Activated T-cell treated with anti-CD3 and anti-CD28 coated beads for 1 hour (primary cell): Measurements from ENCODE around the gene NR2E1.

Experiments
- DNase-seq: peaks from one replicate; pipeline ENCODE4 v3.0.0-alpha.2; 2020; ENCODE audit warnings: low read depth

NR2E1 gene

DNA sequence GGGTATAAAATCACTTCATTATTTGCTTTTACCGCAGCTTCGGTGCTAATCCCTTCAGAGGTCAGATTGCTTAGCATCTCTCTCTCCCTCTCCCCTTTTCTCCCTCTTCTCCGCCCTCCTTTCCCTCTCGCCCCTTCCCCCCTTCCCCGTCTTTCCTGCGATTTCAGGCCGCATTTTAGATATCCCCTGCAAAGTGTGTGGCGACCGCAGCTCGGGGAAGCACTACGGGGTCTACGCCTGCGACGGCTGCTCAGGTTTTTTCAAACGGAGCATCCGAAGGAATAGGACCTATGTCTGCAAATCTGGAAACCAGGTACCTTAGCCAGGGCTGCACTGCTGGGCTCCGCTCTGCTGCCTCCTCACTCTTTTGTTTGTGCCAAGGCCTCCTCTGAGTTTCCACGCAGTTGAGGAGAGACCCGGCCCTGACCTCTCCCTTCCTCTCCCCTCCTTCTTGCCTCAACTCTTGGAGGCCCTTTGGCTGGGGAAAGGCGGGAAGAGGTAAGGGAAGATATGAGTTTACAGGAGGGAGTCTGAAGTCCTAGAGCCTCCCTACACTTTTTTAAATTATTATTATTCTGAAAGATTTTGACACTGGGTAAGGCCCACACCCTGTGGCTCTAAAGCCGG is 5.6 kb downstream of the NR2E1 start:
- no peak for DNase-seq

DNA sequence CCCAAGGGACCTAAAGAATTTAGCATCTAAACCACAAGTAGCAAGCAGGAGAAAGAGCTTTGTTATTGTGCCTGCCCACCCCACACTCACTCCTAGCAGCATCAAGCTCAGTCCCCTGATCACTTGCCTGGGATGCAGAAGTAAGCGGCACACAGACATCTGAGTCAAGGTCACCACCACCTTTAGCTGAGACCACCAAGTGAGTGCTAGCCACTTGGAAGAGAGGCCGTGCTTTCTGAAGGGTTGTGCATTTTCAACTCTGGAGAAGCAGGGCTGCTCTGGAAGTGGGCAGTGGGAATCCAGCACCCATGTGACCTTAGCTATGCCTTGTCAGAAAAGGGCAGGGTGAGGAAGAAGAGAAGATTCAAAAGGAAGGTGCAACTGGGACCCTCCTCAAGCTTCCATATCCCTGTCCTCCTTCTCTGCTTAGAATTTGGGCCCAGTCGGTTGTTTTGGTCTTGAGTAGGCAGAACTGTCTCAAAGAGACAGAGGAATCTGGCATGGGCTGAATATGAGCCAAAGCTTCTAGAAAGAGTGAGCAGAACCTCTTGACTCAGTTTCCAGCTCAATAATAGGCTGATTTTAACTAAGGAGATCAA is 6.2 kb downstream of the NR2E1 start:
- DNase-seq: no peak

DNA sequence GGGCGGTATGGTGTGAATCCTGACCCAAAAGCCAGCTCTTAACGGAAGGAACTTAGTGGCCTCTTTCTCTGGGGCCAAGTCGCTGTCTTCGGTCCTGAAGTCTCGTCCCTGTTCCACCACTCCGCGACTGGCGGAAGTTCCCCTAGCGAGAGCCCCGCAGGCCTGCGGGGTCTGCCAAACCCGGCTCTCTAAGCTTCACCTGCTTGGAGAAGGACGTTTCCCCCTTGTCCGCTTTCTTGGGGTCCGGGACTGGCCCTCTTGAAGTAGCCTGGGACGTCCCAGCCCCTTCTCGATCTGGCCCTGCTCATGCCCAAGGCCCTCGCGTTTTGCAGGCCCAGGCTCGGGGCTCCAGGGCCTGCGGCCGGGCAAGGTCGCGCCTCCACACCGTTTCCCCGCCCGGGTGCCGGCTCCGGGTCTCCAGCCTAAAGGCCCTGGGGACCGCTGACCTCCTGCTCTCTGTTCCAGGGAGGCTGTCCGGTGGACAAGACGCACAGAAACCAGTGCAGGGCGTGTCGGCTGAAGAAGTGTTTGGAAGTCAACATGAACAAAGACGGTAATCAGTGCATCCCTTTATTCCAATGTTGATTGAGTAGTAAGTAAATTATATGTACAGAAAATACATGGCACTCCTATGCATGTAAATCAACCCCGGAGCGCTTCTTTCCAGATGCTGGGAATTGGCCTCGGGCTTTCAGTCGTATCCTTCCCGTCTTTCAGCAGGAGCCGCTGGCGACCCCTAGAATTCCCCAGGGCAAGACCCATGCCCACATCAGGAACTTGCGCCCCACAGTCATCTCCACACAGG is 8.8 kb downstream of the NR2E1 start:
- DNase-seq: no peak

DNA sequence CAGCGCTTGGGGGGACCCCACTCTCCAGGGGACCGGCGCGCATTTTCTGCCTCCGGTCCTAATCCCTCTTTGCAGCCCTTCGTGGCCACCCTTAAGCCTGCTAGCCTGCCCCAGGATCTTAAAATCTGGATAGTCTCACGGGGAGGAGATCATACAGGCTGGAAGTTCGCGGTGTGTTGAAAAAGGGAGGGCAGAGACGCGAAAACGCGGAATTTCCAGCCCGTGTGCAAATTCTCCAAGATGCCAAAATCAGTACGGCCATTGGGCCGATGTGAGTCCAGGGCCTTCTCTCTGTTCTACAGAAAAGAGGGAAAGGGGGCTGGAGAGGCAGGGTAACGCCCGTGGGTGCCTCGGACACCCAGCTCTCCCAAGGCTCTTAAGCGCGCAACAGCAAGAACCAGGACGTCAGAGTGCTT is 9.4 kb downstream of the NR2E1 start:
- DNase-seq: no peak

DNA sequence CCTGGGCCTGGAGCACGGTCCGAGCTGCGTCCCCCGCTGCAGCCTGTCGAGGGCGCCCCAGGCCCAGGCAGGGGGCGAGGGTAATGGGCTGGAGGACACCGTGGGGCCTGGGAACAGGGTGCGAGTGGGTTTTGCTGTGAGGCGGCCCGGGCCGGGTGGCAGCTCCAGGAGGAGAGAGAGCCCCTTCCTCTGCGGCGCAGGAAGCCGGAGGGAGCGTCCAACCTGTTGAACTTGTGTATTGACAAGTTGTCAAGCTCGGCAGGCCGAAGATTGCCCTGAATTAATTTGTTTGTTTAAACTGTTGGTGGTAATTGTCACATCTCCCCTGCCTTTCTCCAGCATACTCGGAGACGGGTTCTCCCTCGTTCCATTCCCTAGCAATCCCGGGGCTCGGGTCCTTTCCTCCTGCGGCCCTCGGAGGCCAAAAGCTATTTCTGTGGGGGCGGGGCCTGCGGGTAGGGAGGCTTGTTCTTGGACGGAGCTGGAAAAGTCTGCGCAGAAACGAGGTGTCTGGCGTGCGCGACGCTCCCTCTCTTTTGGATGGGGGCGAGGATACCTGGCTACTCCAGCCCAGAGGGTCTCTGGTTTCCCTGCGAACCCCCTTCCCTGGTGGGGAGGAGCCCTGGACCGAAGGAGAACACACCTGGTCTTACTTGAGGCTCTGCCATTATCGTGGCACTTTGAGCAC is 9.9 kb downstream of the NR2E1 start:
- DNase-seq: no peak

DNA sequence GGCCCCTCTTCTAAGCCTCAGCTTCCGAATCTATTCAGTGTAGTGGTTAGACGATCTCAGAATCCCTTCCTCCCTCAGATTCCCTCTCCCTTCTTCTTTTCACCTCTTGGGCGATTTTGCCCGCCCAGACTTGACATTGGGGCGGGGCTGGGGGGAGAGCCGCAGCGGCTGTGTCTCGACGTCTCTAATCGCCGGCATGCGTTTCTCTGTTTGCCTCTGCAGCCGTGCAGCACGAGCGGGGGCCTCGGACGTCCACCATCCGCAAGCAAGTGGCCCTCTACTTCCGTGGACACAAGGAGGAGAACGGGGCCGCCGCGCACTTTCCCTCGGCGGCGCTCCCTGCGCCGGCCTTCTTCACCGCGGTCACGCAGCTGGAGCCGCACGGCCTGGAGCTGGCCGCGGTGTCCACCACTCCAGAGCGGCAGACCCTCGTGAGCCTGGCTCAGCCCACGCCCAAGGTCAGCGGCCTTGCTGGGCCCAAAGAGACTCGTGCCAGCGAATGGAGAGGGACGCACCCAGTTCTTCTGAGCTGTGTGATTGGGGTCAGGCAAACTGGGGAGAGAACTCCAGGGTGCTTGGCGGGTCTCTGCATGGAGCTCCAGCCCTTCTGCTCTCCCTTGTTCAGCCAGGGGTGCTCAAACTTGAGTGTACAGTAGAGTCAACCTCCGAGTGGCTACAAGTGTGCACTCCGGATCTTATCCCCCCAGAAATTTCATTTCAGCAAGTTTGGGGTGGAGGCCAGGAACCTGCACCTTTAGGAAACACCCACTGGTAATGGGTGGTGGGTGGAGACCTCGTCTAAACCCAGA is 10.7 kb downstream of the NR2E1 start:
- DNase-seq: no peak

DNA sequence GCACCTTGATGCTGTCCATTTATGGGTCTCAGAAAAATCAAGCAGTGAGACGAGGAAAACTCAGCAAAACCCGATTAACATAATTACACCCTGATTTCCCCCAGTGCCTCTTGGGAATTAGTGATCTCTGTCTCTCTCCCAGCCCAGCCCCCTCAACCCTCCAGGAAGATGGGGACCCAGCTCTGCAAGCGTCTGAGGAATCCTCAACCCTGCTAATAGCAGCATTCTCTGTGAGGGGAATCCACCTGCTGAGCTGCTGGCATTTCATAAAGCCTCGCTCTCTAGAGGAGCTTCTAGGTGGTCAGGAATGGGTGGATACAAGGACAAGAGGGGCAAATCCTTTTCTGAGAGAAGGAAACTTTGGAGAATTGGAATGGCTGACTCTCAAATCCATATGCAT is 13.9 kb downstream of the NR2E1 start:
- no peak for DNase-seq

DNA sequence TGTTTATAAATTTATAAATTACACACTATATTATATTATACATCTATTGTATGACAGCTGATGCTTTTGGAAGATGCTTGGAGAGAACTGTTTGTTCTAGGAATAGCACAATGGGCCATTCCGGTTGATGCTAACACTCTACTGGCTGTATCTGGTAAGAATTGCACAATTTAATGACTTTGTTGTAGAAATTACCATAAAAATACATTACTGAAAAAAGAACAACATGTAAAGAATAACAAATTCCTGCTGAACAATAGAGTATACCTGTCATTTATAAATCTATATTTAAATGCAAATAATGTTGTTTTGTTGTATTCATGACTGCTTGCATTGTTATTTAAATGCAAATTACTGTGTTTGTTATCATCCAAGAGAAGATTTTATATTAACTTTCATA is 14.4 kb downstream of the NR2E1 start:
- no peak for DNase-seq

DNA sequence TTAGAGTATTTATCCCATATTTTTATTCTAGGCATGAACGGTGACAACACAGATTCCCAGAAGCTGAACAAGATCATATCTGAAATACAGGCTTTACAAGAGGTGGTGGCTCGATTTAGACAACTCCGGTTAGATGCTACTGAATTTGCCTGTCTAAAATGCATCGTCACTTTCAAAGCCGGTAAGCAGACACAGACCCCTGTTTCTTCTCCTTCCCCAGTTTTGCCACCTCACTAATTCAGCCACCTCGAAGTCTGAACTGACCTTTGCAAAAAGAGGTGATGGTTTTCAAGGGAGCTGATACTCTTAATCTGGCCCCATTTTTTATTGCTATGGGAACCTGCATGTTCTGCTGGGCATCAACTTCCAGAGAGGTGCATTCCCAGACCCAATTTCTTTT is 15.0 kb downstream of the NR2E1 start:
- DNase-seq: no peak

DNA sequence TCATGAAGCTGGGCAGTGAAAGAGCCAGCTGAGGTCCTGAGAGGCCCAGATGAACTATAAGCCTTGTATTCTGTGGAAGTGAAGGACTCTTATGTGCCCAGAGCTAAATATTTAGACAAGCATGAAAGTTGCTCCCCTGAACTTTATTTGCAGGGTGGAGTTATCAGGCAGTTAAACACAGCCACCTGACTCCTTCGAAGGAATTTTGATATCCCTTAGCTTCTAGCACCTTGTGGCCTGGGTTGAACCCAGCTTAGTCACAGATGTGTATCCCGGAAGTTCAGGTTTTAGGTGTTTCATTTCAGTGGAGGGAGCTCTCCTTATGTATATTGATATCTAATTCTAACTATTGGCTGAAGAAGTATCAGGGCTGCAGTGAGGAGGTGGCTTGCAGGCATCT is 20.4 kb downstream of the NR2E1 start:
- no peak for DNase-seq

DNA sequence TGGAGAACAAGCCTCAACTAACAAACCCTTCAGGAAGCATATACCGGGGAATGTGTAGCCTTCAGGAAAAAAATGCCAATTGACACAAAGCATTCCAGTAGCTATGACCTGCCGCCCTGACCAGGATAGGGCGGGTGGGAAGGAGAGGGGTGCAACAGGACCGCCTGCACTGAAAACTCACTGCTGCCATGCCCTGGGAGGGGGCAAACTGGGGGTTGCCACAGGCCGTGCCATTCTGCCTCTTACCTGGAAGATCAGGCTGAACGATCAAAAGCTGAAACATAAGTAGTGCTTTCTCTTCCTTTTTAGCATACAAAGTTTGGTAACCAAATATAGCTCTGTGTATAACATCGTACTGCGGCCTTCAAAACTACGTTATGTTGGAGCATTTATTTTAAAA is 21.7 kb downstream of the NR2E1 start:
- no peak for DNase-seq

DNA sequence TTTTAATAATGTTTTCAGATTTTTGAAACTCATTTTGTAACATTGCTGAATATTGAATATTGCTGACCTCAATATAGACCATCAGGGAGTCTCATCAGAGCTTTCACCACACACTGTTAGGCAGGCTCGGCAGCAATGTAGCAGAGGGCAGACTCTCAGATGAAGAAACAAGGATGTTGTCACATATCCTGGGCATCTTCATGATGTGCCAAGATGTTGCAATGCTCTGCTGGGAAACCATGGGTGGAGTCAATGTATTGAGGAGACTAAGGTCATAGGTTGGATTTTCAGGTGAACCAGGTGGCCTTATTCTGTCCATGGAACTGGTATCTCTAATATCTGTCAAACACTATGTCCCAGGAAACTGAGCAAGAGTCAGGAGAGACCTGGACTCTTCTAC is 27.3 kb downstream of the NR2E1 start:
- no peak for DNase-seq

DNA sequence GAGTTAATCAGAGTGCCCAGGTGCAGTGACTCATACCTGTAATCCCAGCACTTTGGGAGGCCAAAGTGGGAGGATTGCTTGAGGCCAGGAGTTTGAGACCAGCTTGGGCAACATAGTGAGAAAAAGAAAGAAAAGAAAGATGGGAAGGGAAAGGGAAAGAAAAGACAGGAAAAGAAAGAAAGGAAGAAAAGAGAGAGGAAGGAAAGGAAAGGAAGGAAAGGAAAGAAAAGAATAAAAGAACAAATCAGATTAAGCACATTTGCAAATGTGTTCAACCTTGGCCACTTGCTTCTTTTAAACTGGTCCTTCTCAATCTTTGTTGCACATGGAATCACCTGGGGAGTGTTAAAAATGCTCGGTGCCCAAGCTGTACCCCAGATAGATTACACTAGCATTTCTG is 28.0 kb downstream of the NR2E1 start:
- no peak for DNase-seq

DNA sequence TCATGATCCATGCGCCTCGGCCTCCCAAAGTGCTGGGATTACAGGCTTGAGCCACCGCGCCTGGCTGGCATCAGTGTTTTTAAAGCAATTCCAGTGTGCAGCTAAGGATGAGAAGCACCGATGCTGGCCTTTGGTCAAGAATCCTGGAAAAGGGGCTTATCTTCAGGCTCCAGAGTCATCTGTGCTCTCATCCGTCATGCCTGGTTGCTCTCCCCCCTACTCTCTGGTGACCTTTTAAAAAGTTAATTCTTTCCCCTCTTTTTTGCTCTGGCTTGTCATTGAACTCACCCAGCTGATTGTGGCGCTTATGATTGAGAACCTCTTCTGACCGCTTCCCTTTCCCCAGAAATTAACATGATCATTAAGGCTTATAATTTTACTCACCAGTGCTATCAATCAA is 28.7 kb downstream of the NR2E1 start:
- DNase-seq: no peak

DNA sequence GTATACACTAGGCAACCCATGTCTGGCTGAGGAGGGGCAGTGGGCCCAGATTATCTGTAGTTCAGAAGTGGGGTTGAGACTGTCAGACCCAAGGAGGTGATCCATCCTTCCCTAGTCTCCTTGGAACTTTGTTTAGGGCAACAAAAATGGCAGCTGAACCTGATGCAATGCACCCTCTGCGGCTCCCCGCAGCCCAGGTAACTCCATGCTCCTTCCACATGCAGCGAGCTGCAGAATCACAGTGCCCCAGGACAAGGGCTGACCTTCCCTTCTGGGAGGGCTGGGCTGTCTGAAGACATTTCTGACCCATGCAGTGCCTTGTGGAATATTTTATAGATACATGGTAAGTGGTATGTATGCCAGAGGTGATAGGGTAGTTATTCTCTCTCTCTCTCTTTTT is 29.4 kb downstream of the NR2E1 start:
- no peak for DNase-seq

DNA sequence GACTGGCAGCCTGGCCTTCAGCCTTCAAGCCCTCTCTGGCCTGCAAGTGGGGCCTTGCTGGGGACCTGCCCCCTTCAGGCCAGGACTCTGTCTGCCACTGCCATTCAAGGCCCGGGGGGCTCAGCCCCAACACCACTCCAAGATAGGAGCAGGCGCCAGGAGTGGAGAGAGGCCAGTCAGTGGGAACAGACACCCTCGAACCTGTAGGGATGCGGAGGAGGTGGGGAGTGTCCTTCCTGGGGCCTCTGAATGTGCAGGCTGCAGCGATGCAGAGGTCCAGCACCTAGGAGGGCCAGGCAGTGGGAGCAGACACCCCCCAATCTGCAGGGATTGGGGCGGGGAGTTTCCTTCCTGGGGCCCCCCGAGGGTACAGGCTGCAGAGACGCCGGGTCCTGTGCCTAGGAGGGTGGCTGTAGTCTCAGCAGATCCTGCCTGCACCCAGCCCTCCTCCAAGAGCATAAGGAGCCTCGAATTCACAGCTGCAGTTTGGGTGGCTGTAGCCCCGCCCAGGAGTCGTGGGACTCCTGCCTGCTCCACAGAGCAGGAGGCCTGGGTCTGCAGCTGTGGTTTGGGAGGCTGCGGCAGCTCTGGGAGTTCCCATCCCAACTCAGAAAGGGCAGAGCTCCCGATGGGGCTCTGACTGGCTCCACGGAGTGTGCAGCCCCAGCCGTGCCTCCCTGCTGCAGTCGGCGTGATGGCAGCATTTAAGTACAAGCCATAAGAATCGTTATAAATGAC is 33.1 kb downstream of the NR2E1 start:
- DNase-seq: no peak

DNA sequence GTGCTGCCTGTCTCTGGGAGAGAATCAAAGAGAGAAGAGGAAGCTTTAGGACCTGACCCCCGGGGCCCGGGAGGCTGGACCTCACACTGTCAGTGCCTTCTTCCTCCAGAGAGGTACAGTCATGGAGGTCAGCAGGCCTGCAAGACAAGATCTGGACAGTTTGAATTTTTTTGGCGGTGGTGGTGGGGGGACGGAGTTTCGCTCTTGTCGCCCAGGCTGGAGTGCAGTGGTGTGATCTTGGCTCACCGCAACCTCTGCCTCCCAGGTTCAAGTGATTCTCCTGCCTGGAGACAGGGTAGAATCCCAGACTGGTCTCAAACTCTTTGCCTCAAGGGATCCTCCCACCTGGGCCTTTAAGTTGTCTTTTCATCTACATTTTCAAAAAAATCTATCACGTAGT is 34.4 kb downstream of the NR2E1 start:
- DNase-seq: no peak

DNA sequence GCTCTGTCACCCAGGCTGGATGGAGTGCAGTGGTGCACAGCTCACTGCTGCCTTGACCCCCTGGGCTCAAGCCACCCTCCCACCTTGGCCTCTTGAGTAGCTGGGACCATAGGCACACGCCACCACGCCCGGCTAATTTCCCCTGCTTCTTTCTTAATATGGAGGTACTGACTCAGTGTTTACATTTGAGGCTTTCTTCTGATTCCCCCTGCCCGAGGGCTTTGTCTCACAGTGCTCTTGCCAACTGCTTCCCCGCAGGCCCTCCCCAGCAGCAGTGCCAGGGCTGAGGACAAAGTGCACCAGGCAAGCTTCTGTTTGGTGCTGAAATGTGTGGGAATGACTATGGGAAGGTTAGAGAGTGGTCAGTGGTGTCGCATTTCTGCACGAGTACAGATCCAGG is 34.8 kb downstream of the NR2E1 start:
- DNase-seq: no peak

DNA sequence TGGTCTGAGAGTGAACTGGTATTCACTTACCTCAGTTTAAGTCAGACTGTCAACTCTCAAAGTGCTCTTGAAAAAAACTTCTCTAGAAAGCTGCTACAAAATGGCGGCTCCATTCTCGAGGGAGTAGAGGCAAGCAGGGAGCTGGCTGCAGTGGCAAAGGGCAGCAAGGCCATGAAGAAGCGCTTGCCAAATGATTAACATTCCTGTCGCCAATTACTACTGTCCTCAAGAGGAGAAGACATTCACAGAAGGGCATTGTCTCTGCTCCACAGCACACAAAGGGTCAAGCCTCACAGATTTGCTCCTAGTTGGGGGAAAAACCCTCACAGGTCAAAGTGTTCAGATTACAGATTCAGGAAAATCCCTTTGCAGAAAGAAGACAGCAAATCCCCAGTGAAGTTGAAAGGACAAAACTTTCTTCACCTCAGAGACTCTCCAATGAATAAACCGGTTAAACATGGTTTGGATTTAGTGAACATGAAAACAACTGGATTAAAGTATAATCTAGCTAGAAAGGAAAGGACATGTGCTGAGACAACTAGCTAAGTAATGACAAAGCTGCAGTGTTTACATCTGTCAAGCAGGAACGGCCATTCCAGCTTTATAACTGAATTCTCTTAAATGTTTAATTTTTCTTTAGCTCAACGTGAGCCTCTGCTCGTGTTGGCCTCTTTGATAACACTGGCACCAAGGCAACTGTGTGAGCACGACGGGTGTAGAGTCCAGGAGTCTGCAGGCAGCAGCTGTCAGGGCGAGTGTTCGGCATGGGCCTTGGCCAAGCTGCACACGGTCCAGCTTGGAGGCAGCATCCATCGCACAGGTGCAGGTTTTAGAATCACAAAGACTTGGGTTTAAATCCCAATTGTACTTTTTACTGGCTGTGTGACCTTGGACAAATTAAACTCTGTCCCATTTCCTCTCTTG is 37.6 kb downstream of the NR2E1 start:
- DNase-seq: no peak

DNA sequence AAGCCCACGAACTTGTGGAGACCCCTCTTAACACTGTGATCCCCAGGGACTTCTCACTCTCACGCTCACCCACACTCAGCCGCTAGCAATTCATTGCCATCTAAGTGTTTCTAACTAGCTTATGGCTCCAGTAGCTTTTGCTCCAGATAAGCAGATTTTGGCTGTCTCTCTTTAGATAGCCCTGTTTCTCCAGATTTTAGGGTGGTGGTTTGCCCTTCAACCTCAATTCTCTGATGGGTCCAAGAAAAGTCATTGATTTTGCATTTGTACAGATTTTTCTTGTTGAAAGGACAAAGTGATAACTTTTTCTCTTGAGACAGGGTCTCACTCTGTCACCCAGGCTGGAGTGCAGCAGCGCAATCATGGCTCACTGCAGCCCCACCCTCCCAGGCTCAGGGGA is 41.2 kb downstream of the NR2E1 start:
- DNase-seq: no peak
